Measurements from ENCODE around the gene L2HGDH. TPM values are rescaled to one million over a fixed set of nuclear protein-coding genes. Genes with fewer than 3 reads are reported as not detected.
A peak's percentile ranks its signal among the peaks of the same experiment; 100 is the strongest.

Gene L2HGDH
- total RNA-seq, 6 experiments from 2014 or later, result 6.1 to 11.1 (median 6.9) TPM

DNA sequence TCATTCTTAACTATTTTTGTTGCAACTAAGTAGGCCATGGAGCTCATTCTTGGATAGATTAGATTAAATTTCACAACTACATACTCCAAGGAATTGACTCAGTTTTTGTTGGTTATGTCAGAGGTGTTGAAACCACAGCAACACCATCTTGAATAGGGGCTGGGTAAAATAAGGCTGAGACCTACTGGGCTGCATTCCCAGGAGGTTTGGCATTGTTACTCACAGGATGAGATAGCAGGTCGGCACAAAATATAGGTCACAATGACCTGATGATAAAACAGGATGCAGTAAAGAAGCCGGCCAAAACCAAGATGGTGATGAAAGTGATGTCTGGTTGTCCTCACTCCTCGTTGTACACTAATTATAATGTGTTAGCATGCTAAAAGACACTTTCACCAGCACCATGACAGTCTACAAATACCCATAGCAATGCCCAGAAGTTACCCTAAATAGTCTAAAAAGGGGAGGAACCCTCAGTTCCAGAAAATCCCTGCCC is 21.0 kb upstream of the L2HGDH start:
- DNase-seq (no peak), ATAC-seq (peak in 1 of 4 donors; percentile 33)
- TF ChIP-seq, protein P1, sequence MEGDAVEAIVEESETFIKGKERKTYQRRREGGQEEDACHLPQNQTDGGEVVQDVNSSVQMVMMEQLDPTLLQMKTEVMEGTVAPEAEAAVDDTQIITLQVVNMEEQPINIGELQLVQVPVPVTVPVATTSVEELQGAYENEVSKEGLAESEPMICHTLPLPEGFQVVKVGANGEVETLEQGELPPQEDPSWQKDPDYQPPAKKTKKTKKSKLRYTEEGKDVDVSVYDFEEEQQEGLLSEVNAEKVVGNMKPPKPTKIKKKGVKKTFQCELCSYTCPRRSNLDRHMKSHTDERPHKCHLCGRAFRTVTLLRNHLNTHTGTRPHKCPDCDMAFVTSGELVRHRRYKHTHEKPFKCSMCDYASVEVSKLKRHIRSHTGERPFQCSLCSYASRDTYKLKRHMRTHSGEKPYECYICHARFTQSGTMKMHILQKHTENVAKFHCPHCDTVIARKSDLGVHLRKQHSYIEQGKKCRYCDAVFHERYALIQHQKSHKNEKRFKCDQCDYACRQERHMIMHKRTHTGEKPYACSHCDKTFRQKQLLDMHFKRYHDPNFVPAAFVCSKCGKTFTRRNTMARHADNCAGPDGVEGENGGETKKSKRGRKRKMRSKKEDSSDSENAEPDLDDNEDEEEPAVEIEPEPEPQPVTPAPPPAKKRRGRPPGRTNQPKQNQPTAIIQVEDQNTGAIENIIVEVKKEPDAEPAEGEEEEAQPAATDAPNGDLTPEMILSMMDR (IDR thresholded peaks at IDR 0.05), result no peak
- TF ChIP-seq POLR2A (IDR thresholded peaks at IDR 0.05), result no peak
- intact Hi-C loops (cut with DNase I), result no loop called here
- no peaks in the 10 kb centered on the region for H3K36me3 ChIP-seq
- no peaks in the 10 kb centered on the region for H3K9me3 ChIP-seq
- H3K4me3 ChIP-seq, result no peak overlapping the region
- H3K27ac ChIP-seq, result no peak overlapping the region
- no peaks in the 10 kb centered on the region for H3K27me3 ChIP-seq
- peaks cover 0 to 8% (median 0%) of the 10 kb centered on the region in 4 donors for H3K4me1 ChIP-seq
- 42% methylated on average over 3 of the region's 3 CpGs for WGBS (ENCODE audit: insufficient coverage, low coverage, low lambda C conversion rate, missing lambda C conversion rate)

DNA sequence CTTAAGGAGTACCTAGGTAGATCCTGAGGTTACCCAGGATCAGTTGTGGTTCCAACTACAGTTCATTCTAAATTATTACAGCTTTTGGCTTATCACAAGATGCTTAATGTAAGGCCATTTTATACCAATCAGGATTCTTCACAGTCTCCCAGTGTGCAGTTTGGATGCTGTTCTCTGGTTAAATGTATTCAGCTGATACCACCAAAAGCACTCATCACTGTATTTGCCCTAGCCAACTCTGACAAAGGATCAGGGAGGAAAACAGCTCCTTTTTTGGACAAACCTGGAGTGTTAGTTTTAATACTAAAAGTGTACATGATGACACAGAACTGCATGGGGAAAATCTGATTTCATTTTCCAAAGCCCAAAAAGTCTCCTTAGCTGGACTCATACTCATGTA is 19.6 kb upstream of the L2HGDH start:
- H3K4me3 ChIP-seq, result no peak overlapping the region
- peaks cover 0 to 2% (median under 1%) of the 10 kb centered on the region in 4 donors for H3K36me3 ChIP-seq
- H3K27me3 ChIP-seq, result no peaks in the 10 kb centered on the region
- H3K27ac ChIP-seq, result no peak overlapping the region
- H3K9me3 ChIP-seq, result no peaks in the 10 kb centered on the region
- intact Hi-C loops (cut with DNase I), result no loop called here
- no peak for DNase-seq
- TF ChIP-seq, protein P1 (IDR thresholded peaks at IDR 0.05), result no peak
- TF ChIP-seq POLR2A (IDR thresholded peaks at IDR 0.05), result no peak
- peaks cover 0 to 8% (median 0%) of the 10 kb centered on the region in 4 donors for H3K4me1 ChIP-seq
- ATAC-seq, result no peak

DNA sequence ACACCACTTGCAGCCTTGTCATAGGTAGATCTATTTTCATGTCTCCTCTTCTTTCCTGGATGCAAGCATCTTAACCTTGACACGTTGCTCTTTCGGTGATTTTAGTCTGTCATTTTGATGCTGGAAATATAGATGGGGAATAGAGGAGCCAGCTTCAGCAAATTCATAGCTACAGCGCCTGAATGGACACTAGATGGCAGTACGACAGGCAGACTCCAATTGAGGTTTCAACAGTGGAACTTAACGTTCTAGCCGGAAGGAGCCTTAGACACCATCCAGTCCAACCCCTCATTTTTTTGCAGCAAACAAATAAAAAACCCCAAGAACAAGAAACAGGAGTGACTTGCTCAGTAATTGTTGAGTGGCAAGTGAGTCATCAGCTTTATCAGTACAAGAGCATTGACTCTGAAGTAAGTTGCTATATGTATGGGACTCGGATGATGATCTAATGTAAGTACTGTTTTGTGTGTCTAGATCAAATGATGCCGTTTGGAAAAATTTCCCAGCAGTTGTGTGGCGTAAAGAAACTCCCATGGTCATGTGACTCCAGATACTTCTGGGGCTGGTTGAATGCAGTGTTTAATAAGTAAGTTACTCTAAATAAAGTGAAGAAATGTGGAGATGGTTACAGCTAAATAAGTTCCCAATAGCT is 9.1 kb upstream of the L2HGDH start:
- Histone ChIP-seq H3K4me3 (no peak overlapping the region), H3K36me3 (peaks cover 0 to 13% (median 0%) of the 10 kb centered on the region in 4 donors), H3K9me3 (no peaks in the 10 kb centered on the region), H3K27ac (peak overlapping the region; percentile 19 to 38 (median 24)), H3K27me3 (no peaks in the 10 kb centered on the region), H3K4me1 (no peaks in the 10 kb centered on the region)
- no peak for TF ChIP-seq POLR2A (IDR thresholded peaks at IDR 0.05)
- TF ChIP-seq, protein P1 (IDR thresholded peaks at IDR 0.05), result peak; percentile 80 to 92 (median 88)
- intact Hi-C loops (cut with DNase I), result loop anchor here in 1 of 2 donors (10.0 kb wide), 1 partner anchor 214 kb away; the partner anchor contains the start of gene MAP4K5
- DNase-seq (peak in 1 of 3 donors; percentile 65), ATAC-seq (peak; percentile 99 to 100 (median 100))
- 6% methylated on average over 9 of the region's 9 CpGs for WGBS (ENCODE audit: insufficient coverage, low coverage, low lambda C conversion rate, missing lambda C conversion rate)

DNA sequence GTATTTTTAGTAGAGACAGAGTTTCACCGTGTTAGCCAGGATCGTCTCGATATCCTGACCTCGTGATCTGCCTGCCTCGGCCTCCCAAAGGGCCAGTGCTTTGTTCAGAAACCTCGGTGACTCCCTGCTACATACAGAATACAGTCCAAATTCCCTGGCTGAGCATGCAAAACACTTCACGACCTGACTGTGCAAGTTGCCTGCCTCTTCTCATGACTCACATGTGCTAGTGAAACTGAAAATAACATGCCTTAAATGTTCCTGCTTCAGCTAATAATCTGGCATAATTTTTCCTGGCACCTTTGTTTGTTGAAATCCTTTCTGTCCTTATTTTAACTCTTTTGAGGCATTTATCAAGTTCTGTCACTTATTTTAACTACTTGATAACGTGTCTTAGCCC is 8.3 kb upstream of the L2HGDH start:
- ATAC-seq, result peak in 1 of 4 donors; percentile 26
- 60% methylated on average over 8 of the region's 8 CpGs for WGBS (ENCODE audit: insufficient coverage, low coverage, low lambda C conversion rate, missing lambda C conversion rate)

More for the DNA sequence above, 8.3 kb upstream of the L2HGDH start:
- no peak for TF ChIP-seq POLR2A (IDR thresholded peaks at IDR 0.05)
- TF ChIP-seq, protein P1 (IDR thresholded peaks at IDR 0.05), result no peak
- no peaks in the 10 kb centered on the region for H3K27me3 ChIP-seq
- H3K27ac ChIP-seq, result no peak overlapping the region
- no peaks in the 10 kb centered on the region for H3K9me3 ChIP-seq
- no peak for DNase-seq
- peaks cover 0 to 10% (median 0%) of the 10 kb centered on the region in 4 donors for H3K36me3 ChIP-seq
- no peaks in the 10 kb centered on the region for H3K4me1 ChIP-seq
- no peak overlapping the region for H3K4me3 ChIP-seq
- intact Hi-C loops (cut with DNase I), result loop anchor here in 1 of 2 donors (10.0 kb wide), 1 partner anchor 215 kb away; the partner anchor contains the start of gene MAP4K5
